ENCODE measurements around the gene TNIK. TPM values are rescaled to one million over a fixed set of nuclear protein-coding genes. Genes with fewer than 3 reads are reported as not detected.
A peak's percentile ranks its signal among the peaks of the same experiment; 100 is the strongest.

Gene TNIK
- total and polyA plus RNA-seq, 8 donors, result 2.1 to 40.2 (median 10.1) TPM

DNA sequence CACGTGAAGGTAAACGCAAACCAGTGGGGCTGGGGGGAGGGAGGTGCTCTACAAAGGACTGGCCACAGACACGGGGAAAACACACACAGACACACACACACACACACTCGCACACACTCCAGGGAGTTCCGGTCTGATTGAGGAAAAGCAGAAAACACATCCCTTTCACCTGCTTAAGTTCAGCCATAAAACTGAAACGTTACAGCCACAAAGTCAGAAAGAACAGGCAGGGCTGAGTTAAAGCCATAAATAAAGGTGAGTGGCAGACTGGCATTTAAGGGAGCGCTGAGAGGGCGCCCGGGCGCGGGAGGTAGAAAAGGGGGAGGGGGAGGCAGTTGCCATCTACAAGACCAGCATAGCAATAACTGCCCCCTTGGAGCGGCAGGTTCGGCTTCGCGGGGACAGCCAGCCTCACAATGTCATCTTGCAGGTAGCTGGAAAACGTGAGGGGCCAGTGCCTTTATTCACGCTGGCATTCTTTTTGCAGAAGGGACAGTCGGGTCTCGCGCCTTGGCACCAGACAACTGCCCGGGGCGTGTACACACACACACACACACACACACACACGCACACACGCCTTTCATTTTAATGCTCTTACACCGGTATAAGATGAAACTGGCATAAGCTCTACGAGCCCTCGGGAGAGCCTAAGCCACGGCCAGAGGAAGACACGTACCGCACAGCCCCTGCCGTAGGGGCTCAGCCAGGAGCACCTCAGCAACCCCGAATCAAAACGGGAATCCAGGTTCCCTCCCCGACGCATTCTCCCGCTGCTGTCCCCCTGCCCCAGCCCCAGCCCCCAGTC lies 866 bp downstream of the TNIK start:
- peak; percentile 38 to 76 for DNase-seq
- TF ChIP-seq EP300 (IDR thresholded peaks at IDR 0.05), result no peak
- TF ChIP-seq POLR2A (IDR thresholded peaks at IDR 0.05), result no peak
- no peak for TF ChIP-seq POLR2AphosphoS5 (IDR thresholded peaks at IDR 0.05)
- no peak for TF ChIP-seq CTCF (IDR thresholded peaks at IDR 0.05)
- H3K4me1 ChIP-seq, result peaks cover 11 to 51% (median 33%) of the 10 kb centered on the region in 4 donors
- H3K27ac ChIP-seq, result peak overlapping the region; percentile 6 to 89 (median 86)
- no peaks in the 10 kb centered on the region for H3K27me3 ChIP-seq
- no peaks in the 10 kb centered on the region for H3K36me3 ChIP-seq
- H3K4me3 ChIP-seq, result peak overlapping the region; percentile 80 to 97 (median 84)
- intact Hi-C loops (cut with DNase I; ENCODE audit: low total_unique reads), result no loop called here
- whole genome bisulfite sequencing, 5 donors, result 0 to 1% (median 0%) methylated on average over 22 to 36 of the region's 36 CpGs
- no peaks in the 10 kb centered on the region for H3K9me3 ChIP-seq

DNA sequence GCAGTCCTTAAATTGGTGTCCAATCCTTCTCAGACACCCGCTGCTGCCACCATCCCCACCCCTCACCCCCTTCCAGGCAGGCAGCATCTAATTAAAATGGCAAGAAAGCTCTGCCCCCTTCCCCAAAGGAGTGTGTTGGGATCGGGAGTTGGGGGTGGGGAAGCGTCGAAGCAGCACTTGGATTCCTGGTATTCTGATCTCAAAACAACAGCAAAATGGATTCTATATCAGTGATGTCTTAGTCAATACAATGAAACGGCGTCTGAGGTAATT lies 1.4 kb downstream of the TNIK start:
- DNase-seq, result no peak
- no peaks in the 10 kb centered on the region for H3K27me3 ChIP-seq
- no peaks in the 10 kb centered on the region for H3K9me3 ChIP-seq
- intact Hi-C loops (cut with DNase I; ENCODE audit: low total_unique reads), result no loop called here
- TF ChIP-seq POLR2AphosphoS5 (IDR thresholded peaks at IDR 0.05), result no peak
- no peak for TF ChIP-seq CTCF (IDR thresholded peaks at IDR 0.05)
- no peak for TF ChIP-seq EP300 (IDR thresholded peaks at IDR 0.05)
- no peak for TF ChIP-seq POLR2A (IDR thresholded peaks at IDR 0.05)
- peaks cover 11 to 53% (median 34%) of the 10 kb centered on the region in 4 donors for H3K4me1 ChIP-seq
- H3K4me3 ChIP-seq, result peak overlapping the region; percentile 80 to 97 (median 84)
- WGBS, 5 donors, result 1 to 4% (median 2%) methylated on average over 6 of the region's 6 CpGs
- H3K27ac ChIP-seq, result peak overlapping the region; percentile 6 to 89 (median 86)
- no peaks in the 10 kb centered on the region for H3K36me3 ChIP-seq

DNA sequence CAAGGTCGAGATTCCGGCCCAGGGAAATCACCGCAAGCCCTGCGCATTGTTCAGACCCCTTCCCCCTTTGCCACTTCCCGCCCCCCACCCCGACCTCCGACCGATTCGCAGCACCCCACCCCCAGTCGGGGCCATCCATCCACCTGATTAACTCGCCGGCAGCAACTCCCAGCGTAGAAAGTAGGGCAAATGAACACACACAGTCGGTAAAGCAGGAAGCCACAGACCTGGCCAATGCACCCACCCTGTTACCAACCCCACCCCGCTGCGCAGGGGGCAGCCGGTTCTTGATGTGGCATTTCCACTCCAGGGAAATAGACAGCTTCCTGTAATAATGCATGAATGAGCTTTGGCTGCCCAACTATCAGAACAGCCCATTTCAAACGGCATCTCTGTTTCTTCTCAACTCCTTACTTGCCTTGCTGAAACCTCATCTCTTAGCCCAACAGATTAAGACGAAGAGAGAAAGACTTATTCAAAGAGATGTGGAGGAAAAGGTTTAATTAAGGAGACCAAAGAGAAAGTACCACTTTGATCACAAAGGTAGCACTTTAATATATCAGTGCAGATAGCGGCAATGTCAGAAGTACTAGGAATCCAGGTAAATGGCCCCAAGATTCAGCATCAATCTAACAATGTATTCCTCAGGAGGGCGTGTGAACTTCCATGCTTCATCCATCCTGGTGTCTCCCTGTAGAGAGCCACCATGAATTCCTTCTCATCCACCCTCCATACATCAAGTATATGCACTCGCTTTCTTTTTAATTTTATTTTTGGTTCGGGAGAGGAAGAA lies 1.9 kb downstream of the TNIK start:
- Histone ChIP-seq H3K27me3 (no peaks in the 10 kb centered on the region), H3K9me3 (no peaks in the 10 kb centered on the region), H3K4me3 (peak overlapping the region; percentile 80 to 97 (median 84)), H3K27ac (peak overlapping the region in 4 of 5 donors; percentile 73 to 89 (median 86)), H3K4me1 (peaks cover 11 to 58% (median 34%) of the 10 kb centered on the region in 4 donors), H3K36me3 (no peaks in the 10 kb centered on the region)
- WGBS, 5 donors, result 3 to 16% (median 6%) methylated on average over 23 of the region's 23 CpGs
- intact Hi-C loops (cut with DNase I; ENCODE audit: low total_unique reads), result no loop called here
- TF ChIP-seq CTCF (IDR thresholded peaks at IDR 0.05) (no peak), POLR2AphosphoS5 (IDR thresholded peaks at IDR 0.05) (no peak), POLR2A (IDR thresholded peaks at IDR 0.05) (no peak), EP300 (IDR thresholded peaks at IDR 0.05) (no peak)
- peak; percentile 35 to 63 for DNase-seq

- intact Hi-C loops (cut with DNase I; ENCODE audit: low total_unique reads), result no loop called here
- 12 to 35% (median 17%) methylated on average over 7 of the region's 7 CpGs for WGBS, 5 donors
- no peak for TF ChIP-seq EP300 (IDR thresholded peaks at IDR 0.05)
- no peak for TF ChIP-seq CTCF (IDR thresholded peaks at IDR 0.05)
- TF ChIP-seq POLR2A (IDR thresholded peaks at IDR 0.05), result no peak
- TF ChIP-seq POLR2AphosphoS5 (IDR thresholded peaks at IDR 0.05), result no peak
Measured at GRCh38 chr3:171457607-171458061, 2.6 kb downstream of the TNIK start.

More at GRCh38 chr3:171457607-171458061, 2.6 kb downstream of the TNIK start:
- H3K4me1 ChIP-seq, result peaks cover 11 to 59% (median 37%) of the 10 kb centered on the region in 4 donors
- DNase-seq, result no peak
- no peaks in the 10 kb centered on the region for H3K27me3 ChIP-seq
- H3K4me3 ChIP-seq, result peak overlapping the region; percentile 80 to 97 (median 84)
- no peaks in the 10 kb centered on the region for H3K36me3 ChIP-seq
- peak overlapping the region in 4 of 5 donors; percentile 73 to 89 (median 86) for H3K27ac ChIP-seq
- H3K9me3 ChIP-seq, result no peaks in the 10 kb centered on the region

All from stomach (tissue), 9 donors.